Measurements from ENCODE around the gene FLNB.

FLNB gene

GRCh38 chr3:58092521-58092920 is 84.3 kb downstream of the FLNB start:
- no peak overlapping the region for H3K27ac ChIP-seq
- no peak for TF ChIP-seq CTCF (conservative IDR thresholded peaks at IDR 0.05)

GRCh38 chr3:58093574-58094195 is 85.5 kb downstream of the FLNB start:
- H3K27ac ChIP-seq = no peak overlapping the region
- TF ChIP-seq CTCF (conservative IDR thresholded peaks at IDR 0.05) = no peak

- no peak overlapping the region for H3K27ac ChIP-seq
- TF ChIP-seq CTCF (conservative IDR thresholded peaks at IDR 0.05) = no peak
These were observed 86.4 kb downstream of the FLNB start for GRCh38 chr3:58094657-58095056.

- TF ChIP-seq CTCF (conservative IDR thresholded peaks at IDR 0.05) = no peak
These were observed 87.4 kb downstream of the FLNB start for GRCh38 chr3:58095603-58096138.

GRCh38 chr3:58098531-58098930 is 90.3 kb downstream of the FLNB start:
- no peak for TF ChIP-seq CTCF (conservative IDR thresholded peaks at IDR 0.05)

More at GRCh38 chr3:58095603-58096138, 87.4 kb downstream of the FLNB start:
- no peak overlapping the region for H3K27ac ChIP-seq

GRCh38 chr3:58099865-58100264 is 91.6 kb downstream of the FLNB start:
- TF ChIP-seq CTCF (conservative IDR thresholded peaks at IDR 0.05) = no peak
- H3K27ac ChIP-seq = 0 out of 2 replicates have a peak overlapping the region, but pooled peaks have one; percentile 14

More at GRCh38 chr3:58098531-58098930, 90.3 kb downstream of the FLNB start:
- H3K27ac ChIP-seq = peak overlapping the region; percentile 14

- peak overlapping the region; percentile 48 for H3K27ac ChIP-seq
- no peak for TF ChIP-seq CTCF (conservative IDR thresholded peaks at IDR 0.05)
These were observed 93.5 kb downstream of the FLNB start for GRCh38 chr3:58101499-58102389.

All from VCaP (cell line).